IPS DF 4.7 (cell line): ENCODE measurements around the gene SASH1.

Experiments
- DNase-seq: peaks from one replicate; pipeline ENCODE4 v3.0.0-alpha.2; 2013; ENCODE audit warnings: low spot score; ENCODE audit errors: extremely low read depth

The SASH1 gene

GRCh38 chr6:148342350-148343046, at the start of gene SASH1:
SASH1 (plus strand) TSS chr6:148342838; CDS start chr6:148343068, 230 bp downstream.
- peak; percentile 69 for DNase-seq

GRCh38 chr6:148293181-148293995, 49.2 kb upstream of the SASH1 start:
- no peak for DNase-seq

GRCh38 chr6:148294059-148294458, 48.6 kb upstream of the SASH1 start:
- no peak for DNase-seq

- DNase-seq, result no peak
These were observed 47.3 kb upstream of the SASH1 start for GRCh38 chr6:148295261-148295887.

- DNase-seq, result no peak
These were observed 45.9 kb upstream of the SASH1 start for GRCh38 chr6:148296771-148297170.

GRCh38 chr6:148298683-148299082, 44.0 kb upstream of the SASH1 start:
- DNase-seq, result no peak

- no peak for DNase-seq
These were observed 39.0 kb upstream of the SASH1 start for GRCh38 chr6:148303616-148304015.

GRCh38 chr6:148304976-148305375, 37.7 kb upstream of the SASH1 start:
- no peak for DNase-seq

GRCh38 chr6:148306286-148306685, 36.4 kb upstream of the SASH1 start:
- DNase-seq, result no peak

- DNase-seq, result no peak
These were observed 35.2 kb upstream of the SASH1 start for GRCh38 chr6:148307405-148307804.

GRCh38 chr6:148309301-148309700, 33.3 kb upstream of the SASH1 start:
- DNase-seq, result no peak

GRCh38 chr6:148311966-148312669, 30.5 kb upstream of the SASH1 start:
- DNase-seq, result no peak

- no peak for DNase-seq
These were observed 29.1 kb upstream of the SASH1 start for GRCh38 chr6:148313488-148313887.

- no peak for DNase-seq
These were observed 26.3 kb upstream of the SASH1 start for GRCh38 chr6:148316308-148316707.

GRCh38 chr6:148317051-148317450, 25.6 kb upstream of the SASH1 start:
- no peak for DNase-seq

- no peak for DNase-seq
These were observed 24.9 kb upstream of the SASH1 start for GRCh38 chr6:148317739-148318138.

- DNase-seq, result no peak
These were observed 19.9 kb upstream of the SASH1 start for GRCh38 chr6:148322704-148323103.

- no peak for DNase-seq
These were observed 19.3 kb upstream of the SASH1 start for GRCh38 chr6:148323344-148323743.

GRCh38 chr6:148324297-148324985, 18.2 kb upstream of the SASH1 start:
- DNase-seq, result no peak

- DNase-seq, result no peak
These were observed 17.1 kb upstream of the SASH1 start for GRCh38 chr6:148325316-148326068.
